SH-SY5Y (cell line): ENCODE results near the gene LPCAT2.

ENCODE experiments used
- GATA2 ChIP-seq: IDR thresholded peaks from 2 replicates; pipeline ENCODE4 v1.6.1; 2011; ENCODE audit warnings: mild to moderate bottlenecking, low read depth, low read length
- GATA3 ChIP-seq: IDR thresholded peaks from 2 replicates; pipeline ENCODE4 v1.6.1; 2011; ENCODE audit warnings: low read depth, mild to moderate bottlenecking, low read length, moderate library complexity

- TF ChIP-seq GATA2 = no peak
- no peak for TF ChIP-seq GATA3
Observed at GRCh38 chr16:55624696-55625095, 115.8 kb downstream of the LPCAT2 start.
